Progenitor cell of endocrine pancreas (in vitro differentiated cells): ENCODE results near the gene SERPINA12. TPM values are rescaled to one million over a fixed set of nuclear protein-coding genes. Genes with fewer than 3 reads are reported as not detected.
A peak's percentile ranks its signal among the peaks of the same experiment; 100 is the strongest.

Experiments
- DNase-seq: peaks from one replicate; pipeline ENCODE4 v3.0.0; 2021; ENCODE audit warnings: low spot score; ENCODE audit not compliant: unreplicated experiment
- H3K27ac Mint-ChIP-seq: 2 replicates; pipeline ENCODE4 v1.8.0; 2021; ENCODE audit warnings: mild to moderate bottlenecking, moderate library complexity, mixed read lengths
- H3K27me3 Mint-ChIP-seq: 2 replicates; pipeline ENCODE4 v1.8.0; 2021; ENCODE audit warnings: mixed read lengths
- H3K36me3 Mint-ChIP-seq: 2 replicates; pipeline ENCODE4 v1.8.0; 2022; ENCODE audit warnings: mixed read lengths; ENCODE audit not compliant: insufficient read depth
- H3K4me1 Mint-ChIP-seq: 2 replicates; pipeline ENCODE4 v1.8.0; 2021; ENCODE audit warnings: low read depth, mixed read lengths
- H3K4me3 Mint-ChIP-seq: 2 replicates; pipeline ENCODE4 v1.8.0; 2021; ENCODE audit warnings: low read depth, mild to moderate bottlenecking, moderate library complexity, mixed read lengths
- H3K9me3 Mint-ChIP-seq: 2 replicates; pipeline ENCODE4 v1.8.0; 2021; ENCODE audit warnings: low read depth, mixed read lengths
- CTCF ChIP-seq: fragments of 200-600 bp; sonication (generic); IDR thresholded peaks from one replicate; pipeline ENCODE4 v1.5.0; 2021; ENCODE audit warnings: antibody characterized with exemption, mild to moderate bottlenecking; ENCODE audit not compliant: unreplicated experiment
- total RNA-seq: library from RNA; stranded (reverse); gene quantifications from 2 replicates; pipeline ENCODE4 v1.2.1, GENCODE V29; 2021

Gene SERPINA12
- total RNA-seq, 1 donor from 2014 or later, result not detected

GRCh38 chr14:94541234-94541975 lies 32.1 kb upstream of the SERPINA12 start:
- peaks cover 5% of the 10 kb centered on the region for H3K4me1 Mint-ChIP-seq

GRCh38 chr14:94540031-94540794 lies 30.9 kb upstream of the SERPINA12 start:
- no peak overlapping the region for H3K4me3 Mint-ChIP-seq
- H3K9me3 Mint-ChIP-seq, result no peaks in the 10 kb centered on the region
- peaks cover 21% of the 10 kb centered on the region for H3K27me3 Mint-ChIP-seq
- no peak for DNase-seq
- H3K4me1 Mint-ChIP-seq, result peaks cover 5% of the 10 kb centered on the region
- H3K36me3 Mint-ChIP-seq, result no peaks in the 10 kb centered on the region
- no peak overlapping the region for H3K27ac Mint-ChIP-seq
- no peak for TF ChIP-seq CTCF

More at GRCh38 chr14:94541234-94541975, 32.1 kb upstream of the SERPINA12 start:
- H3K27me3 Mint-ChIP-seq, result peaks cover 21% of the 10 kb centered on the region
- no peaks in the 10 kb centered on the region for H3K36me3 Mint-ChIP-seq
- no peak overlapping the region for H3K27ac Mint-ChIP-seq
- no peak overlapping the region for H3K4me3 Mint-ChIP-seq
- TF ChIP-seq CTCF, result no peak
- DNase-seq, result no peak
- H3K9me3 Mint-ChIP-seq, result no peaks in the 10 kb centered on the region

- no peak for TF ChIP-seq CTCF
- H3K27ac Mint-ChIP-seq, result no peak overlapping the region
- DNase-seq, result no peak
- no peak overlapping the region for H3K4me3 Mint-ChIP-seq
- no peaks in the 10 kb centered on the region for H3K36me3 Mint-ChIP-seq
- H3K9me3 Mint-ChIP-seq, result no peaks in the 10 kb centered on the region
- peaks cover 5% of the 10 kb centered on the region for H3K4me1 Mint-ChIP-seq
- H3K27me3 Mint-ChIP-seq, result peaks cover 21% of the 10 kb centered on the region
Observed at GRCh38 chr14:94539181-94539580, 29.9 kb upstream of the SERPINA12 start.

- TF ChIP-seq CTCF, result no peak
- peaks cover 21% of the 10 kb centered on the region for H3K27me3 Mint-ChIP-seq
- no peak overlapping the region for H3K27ac Mint-ChIP-seq
- no peaks in the 10 kb centered on the region for H3K36me3 Mint-ChIP-seq
- H3K4me1 Mint-ChIP-seq, result peaks cover 5% of the 10 kb centered on the region
- no peak for DNase-seq
- H3K9me3 Mint-ChIP-seq, result no peaks in the 10 kb centered on the region
- no peak overlapping the region for H3K4me3 Mint-ChIP-seq
Observed at GRCh38 chr14:94538070-94538740, 28.9 kb upstream of the SERPINA12 start.

GRCh38 chr14:94536836-94537235 lies 27.6 kb upstream of the SERPINA12 start:
- H3K27ac Mint-ChIP-seq, result no peak overlapping the region
- no peak for DNase-seq
- no peaks in the 10 kb centered on the region for H3K36me3 Mint-ChIP-seq
- no peak overlapping the region for H3K4me3 Mint-ChIP-seq
- peak; percentile 21 for TF ChIP-seq CTCF
- peaks cover 17% of the 10 kb centered on the region for H3K27me3 Mint-ChIP-seq
- H3K4me1 Mint-ChIP-seq, result peaks cover 5% of the 10 kb centered on the region
- H3K9me3 Mint-ChIP-seq, result no peaks in the 10 kb centered on the region
